Prostate gland (tissue), 2 donors: ENCODE measurements around the gene RGS14. TPM values are rescaled to one million over a fixed set of nuclear protein-coding genes. Genes with fewer than 3 reads are reported as not detected.

Experiments used
- DNase-seq: peaks from one replicate; pipeline ENCODE4 v3.0.0-alpha.2; 2019; ENCODE audit warnings: low spot score
- H3K27ac ChIP-seq, 2 donors: fragments of 200-600 bp; sonication (generic); 2 replicates each; pipeline ENCODE4 v1.5.1; 2017 to 2019
- H3K27me3 ChIP-seq: fragments of 200-600 bp; sonication (generic); replicated peaks from 2 replicates; pipeline ENCODE4 v1.5.1; 2019; ENCODE audit not compliant: insufficient read depth
- H3K36me3 ChIP-seq, 2 donors: fragments of 200-600 bp; sonication (generic); 1 replicate in 1 of 2; 2 replicates in 1 of 2; pipeline versions ENCODE4 v1.5.1 to v1.8.1; 2017 to 2019
- H3K4me1 ChIP-seq: fragments of 200-600 bp; sonication (generic); replicated peaks from 2 replicates; pipeline ENCODE4 v1.5.1; 2019
- H3K4me3 ChIP-seq, 2 donors: fragments of 200-600 bp; sonication (generic); 2 replicates each; pipeline ENCODE4 v1.5.1; 2017 to 2019
- H3K9me3 ChIP-seq: fragments of 200-600 bp; sonication (generic); 2 replicates; pipeline ENCODE4 v1.5.1; 2017
- POLR2A ChIP-seq: fragments of 450-650 bp; IDR thresholded peaks from one replicate; pipeline ENCODE4 v1.6.1; 2016; ENCODE audit warnings: antibody characterized with exemption, mild to moderate bottlenecking
- POLR2AphosphoS5 ChIP-seq: sonication (generic); formaldehyde crosslinking; IDR thresholded peaks from one replicate; pipeline ENCODE4 v1.6.1; 2017; ENCODE audit warnings: antibody characterized with exemption
- WGBS: methylation state at CpG from one replicate; pipeline ENCODE4 v1.1.5; 2018; 5-methylcytosine and 5-hydroxymethylcytosine counted together
- intact Hi-C: fragments of 100-400 bp; cut with DNase I; formaldehyde crosslinking; loops from one replicate; pipeline ENCODE4 v1.14.2; 2022
- total RNA-seq, 2 donors: library from RNA; depleted of rRNA; stranded (reverse); fragments of >200 nt; gene quantifications; one replicate each; pipeline ENCODE4 v1.1.0, GENCODE V29; 2016
- TF ChIP-seq, protein P1 (sequence below), 4 experiments: fragments of 200-600 bp in 2 of 4; fragments of 450-650 bp in 2 of 4; sonication (generic) in 2 of 4; IDR thresholded peaks; 1 replicate in 3 of 4; 2 replicates in 1 of 4; pipeline ENCODE4 v1.5.1; 2016 to 2019; ENCODE audit warnings: antibody characterized with exemption in 4 of 4, mild to moderate bottlenecking in 2 of 4, moderate library complexity in 2 of 4

RGS14 gene
- total RNA-seq, 2 donors from 2014 or later = 13.3 to 24.2 TPM

DNA sequence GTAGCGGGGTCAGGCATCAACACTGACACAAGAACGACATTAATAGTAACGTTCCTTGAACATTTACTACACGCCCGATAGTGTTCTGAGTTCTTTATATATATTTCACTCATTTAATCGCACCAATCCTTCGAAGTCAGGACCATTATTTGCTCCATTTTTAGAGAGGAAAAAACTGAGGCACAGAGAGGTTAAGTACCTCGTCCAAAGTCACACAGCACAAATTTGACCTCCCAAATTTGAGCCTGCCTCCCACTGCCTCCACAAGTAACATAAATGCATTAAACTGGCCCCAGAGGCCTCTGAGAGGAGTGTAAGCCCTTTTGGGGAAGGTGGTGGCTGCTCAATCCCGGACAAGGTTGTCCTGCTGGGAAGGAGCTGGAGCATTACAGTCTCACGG is 5.8 kb downstream of the RGS14 start:
- Histone ChIP-seq H3K4me3 (peak overlapping the region; percentile 37 to 50), H3K27me3 (no peaks in the 10 kb centered on the region), H3K36me3 (no peaks in the 10 kb centered on the region), H3K27ac (peak overlapping the region; percentile 72 to 75), H3K4me1 (peaks cover 12% of the 10 kb centered on the region), H3K9me3 (no peaks in the 10 kb centered on the region)
- TF ChIP-seq, protein P1, sequence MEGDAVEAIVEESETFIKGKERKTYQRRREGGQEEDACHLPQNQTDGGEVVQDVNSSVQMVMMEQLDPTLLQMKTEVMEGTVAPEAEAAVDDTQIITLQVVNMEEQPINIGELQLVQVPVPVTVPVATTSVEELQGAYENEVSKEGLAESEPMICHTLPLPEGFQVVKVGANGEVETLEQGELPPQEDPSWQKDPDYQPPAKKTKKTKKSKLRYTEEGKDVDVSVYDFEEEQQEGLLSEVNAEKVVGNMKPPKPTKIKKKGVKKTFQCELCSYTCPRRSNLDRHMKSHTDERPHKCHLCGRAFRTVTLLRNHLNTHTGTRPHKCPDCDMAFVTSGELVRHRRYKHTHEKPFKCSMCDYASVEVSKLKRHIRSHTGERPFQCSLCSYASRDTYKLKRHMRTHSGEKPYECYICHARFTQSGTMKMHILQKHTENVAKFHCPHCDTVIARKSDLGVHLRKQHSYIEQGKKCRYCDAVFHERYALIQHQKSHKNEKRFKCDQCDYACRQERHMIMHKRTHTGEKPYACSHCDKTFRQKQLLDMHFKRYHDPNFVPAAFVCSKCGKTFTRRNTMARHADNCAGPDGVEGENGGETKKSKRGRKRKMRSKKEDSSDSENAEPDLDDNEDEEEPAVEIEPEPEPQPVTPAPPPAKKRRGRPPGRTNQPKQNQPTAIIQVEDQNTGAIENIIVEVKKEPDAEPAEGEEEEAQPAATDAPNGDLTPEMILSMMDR (IDR thresholded peaks at IDR 0.05) = no peak
- TF ChIP-seq POLR2AphosphoS5 = no peak
- TF ChIP-seq POLR2A = no peak
- intact Hi-C loops = no loop called here
- DNase-seq = no peak
- 29% methylated on average over 10 of the region's 10 CpGs for WGBS

DNA sequence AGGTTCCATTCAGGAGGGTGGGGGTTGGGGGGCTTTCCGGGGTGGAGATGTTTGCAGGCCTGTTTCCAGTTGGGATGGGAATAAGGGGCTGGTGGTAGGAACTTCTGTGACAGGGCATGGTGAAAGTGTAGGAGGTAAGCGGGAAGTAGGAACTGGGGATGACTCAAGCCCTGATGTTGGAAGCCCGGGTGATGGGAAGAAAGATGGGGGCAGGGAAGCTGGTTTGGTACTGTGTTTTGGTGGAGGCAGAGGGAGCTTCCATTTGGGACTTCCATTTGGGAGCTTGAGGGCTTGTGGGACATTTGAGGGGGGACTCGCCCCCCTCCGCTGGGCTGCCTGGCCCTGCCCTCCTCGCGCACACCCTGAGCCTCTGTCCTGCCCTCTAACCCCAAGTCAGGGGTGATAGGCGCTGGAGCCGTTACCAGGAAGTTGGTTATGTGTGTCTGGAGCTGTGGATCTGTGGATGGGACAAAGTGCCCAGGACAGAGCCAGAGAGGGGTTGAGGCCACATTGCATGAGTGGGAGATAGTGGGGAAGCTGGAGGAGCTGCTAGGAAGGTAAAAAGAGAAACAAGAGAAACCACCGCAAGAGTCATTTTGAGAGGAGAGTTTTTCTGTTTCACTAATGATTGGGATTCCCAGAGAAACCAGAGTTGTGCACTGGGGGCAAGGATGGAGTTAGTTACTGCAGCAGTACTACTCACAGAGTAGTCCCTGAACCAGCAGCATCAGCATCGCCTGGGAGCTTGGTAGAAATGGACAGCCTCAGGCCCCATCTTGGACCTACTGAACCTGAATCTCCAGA is 6.6 kb downstream of the RGS14 start:
- Histone ChIP-seq H3K27me3 (no peaks in the 10 kb centered on the region), H3K36me3 (no peaks in the 10 kb centered on the region), H3K4me3 (no peak overlapping the region), H3K27ac (no peak overlapping the region), H3K9me3 (no peaks in the 10 kb centered on the region), H3K4me1 (peaks cover 12% of the 10 kb centered on the region)
- DNase-seq = no peak
- TF ChIP-seq POLR2AphosphoS5 (no peak), POLR2A (no peak)
- TF ChIP-seq, protein P1 (IDR thresholded peaks at IDR 0.05) = no peak
- intact Hi-C loops = no loop called here
- 88% methylated on average over 11 of the region's 11 CpGs for WGBS

DNA sequence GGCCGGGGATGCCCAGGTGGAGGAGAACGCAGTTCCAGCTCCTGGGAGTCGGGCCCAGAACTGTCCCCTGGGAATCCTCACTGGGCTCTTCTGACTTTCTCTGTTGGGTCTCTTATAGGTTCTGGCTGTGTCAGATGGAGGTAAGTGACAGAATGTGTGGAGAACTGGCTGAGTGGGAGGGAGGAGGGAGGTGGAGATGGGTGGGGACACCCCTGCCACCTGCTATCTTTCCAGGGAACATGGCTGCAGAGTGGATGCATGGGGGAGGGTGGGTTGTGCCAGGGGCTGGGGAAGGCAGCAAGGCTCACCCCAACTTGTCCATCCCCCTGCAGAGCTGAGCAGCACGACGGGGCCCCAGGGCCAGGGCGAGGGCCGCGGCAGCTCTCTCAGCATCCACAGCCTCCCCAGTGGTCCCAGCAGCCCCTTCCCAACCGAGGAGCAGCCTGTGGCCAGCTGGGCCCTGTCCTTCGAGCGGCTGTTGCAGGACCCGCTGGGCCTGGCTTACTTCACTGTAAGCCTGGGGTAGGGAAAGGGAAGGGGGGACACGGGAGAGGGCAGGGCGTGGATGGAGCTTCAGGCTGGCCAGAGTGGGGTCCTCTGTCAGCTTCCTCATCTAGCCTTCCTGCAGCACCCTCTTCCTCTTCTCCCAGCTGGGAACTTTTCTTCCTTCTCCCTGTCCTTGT is 8.3 kb downstream of the RGS14 start:
- Histone ChIP-seq H3K36me3 (no peaks in the 10 kb centered on the region), H3K27ac (peak overlapping the region; percentile 96), H3K27me3 (no peaks in the 10 kb centered on the region), H3K4me3 (no peak overlapping the region), H3K4me1 (peaks cover 12% of the 10 kb centered on the region), H3K9me3 (no peaks in the 10 kb centered on the region)
- 67% methylated on average over 14 of the region's 14 CpGs for WGBS
- TF ChIP-seq, protein P1 (IDR thresholded peaks at IDR 0.05) = no peak
- TF ChIP-seq POLR2AphosphoS5 (no peak), POLR2A (no peak)
- no peak for DNase-seq
- intact Hi-C loops = loop anchor here (5.0 kb wide), 1 partner anchor 234 kb away; the partner anchor contains the start of gene NSD1

DNA sequence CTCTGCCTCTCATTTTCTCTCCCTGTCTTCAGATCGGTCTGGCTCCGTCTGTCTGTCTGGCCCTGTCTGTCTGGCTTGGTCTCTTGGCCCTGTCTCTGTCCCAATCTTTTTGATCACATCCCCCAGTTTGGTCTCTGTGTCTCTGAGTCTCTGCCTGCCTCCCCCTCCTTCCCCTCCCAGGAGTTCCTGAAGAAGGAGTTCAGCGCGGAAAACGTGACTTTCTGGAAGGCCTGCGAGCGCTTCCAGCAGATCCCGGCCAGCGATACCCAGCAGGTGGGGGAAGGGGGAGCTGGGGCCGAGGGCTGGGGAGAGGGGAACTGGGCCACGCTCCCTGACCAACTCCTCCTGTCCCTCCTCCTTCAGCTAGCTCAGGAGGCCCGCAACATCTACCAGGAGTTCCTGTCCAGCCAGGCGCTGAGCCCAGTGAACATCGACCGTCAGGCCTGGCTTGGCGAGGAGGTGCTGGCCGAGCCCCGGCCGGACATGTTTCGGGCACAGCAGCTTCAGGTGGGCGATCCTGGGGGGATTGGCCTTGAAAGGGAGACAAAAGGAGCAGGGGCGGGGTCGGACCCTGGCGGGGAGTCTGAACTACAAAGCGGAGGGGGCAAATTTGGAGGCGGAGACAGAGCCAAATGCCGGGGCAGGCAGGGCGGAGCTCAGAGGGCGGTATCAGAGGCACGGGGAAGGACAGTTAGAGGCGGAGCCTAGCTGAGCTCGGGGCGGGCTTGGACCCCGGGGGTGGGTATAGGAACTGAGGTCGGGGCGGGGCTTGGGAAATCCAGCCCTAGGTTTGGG is 9.0 kb downstream of the RGS14 start:
- TF ChIP-seq POLR2AphosphoS5 (peak; percentile 82), POLR2A (peak; percentile 49)
- TF ChIP-seq, protein P1 (IDR thresholded peaks at IDR 0.05) = no peak
- peak; percentile 92 for DNase-seq
- H3K27me3 ChIP-seq = no peaks in the 10 kb centered on the region
- H3K4me3 ChIP-seq = peak overlapping the region; percentile 26 to 32
- intact Hi-C loops = loop anchor here (5.0 kb wide), 1 partner anchor 234 kb away; the partner anchor contains the start of gene NSD1
- 16% methylated on average over 36 of the region's 36 CpGs for WGBS
- H3K27ac ChIP-seq = peak overlapping the region; percentile 96
- H3K4me1 ChIP-seq = peaks cover 12% of the 10 kb centered on the region
- H3K9me3 ChIP-seq = no peaks in the 10 kb centered on the region
- no peaks in the 10 kb centered on the region for H3K36me3 ChIP-seq
